GM23248 (cell line): ENCODE results near the gene PTTG1IP2. TPM values are rescaled to one million over a fixed set of nuclear protein-coding genes. Genes with fewer than 3 reads are reported as not detected.

Source experiments
- DNase-seq: peaks from one replicate; pipeline ENCODE4 v3.0.0-alpha.2; 2015
- H2AFZ ChIP-seq: fragments of 200-600 bp; sonication (generic); 2 replicates; pipeline ENCODE4 v1.6.1; 2016; ENCODE audit warnings: antibody characterized with exemption
- H3F3A ChIP-seq: fragments of 200-600 bp; sonication (generic); 2 replicates; pipeline ENCODE4 v1.6.1; 2016; ENCODE audit warnings: mild to moderate bottlenecking, antibody characterized with exemption, mixed run types; ENCODE audit not compliant: insufficient read depth
- H3K27ac ChIP-seq: fragments of 200-600 bp; sonication (generic); 2 replicates; pipeline ENCODE4 v1.5.1; 2016; ENCODE audit warnings: mild to moderate bottlenecking
- H3K27me3 ChIP-seq: fragments of 200-600 bp; sonication (generic); replicated peaks from 2 replicates; pipeline ENCODE4 v1.6.1; 2016; ENCODE audit warnings: mild to moderate bottlenecking; ENCODE audit not compliant: insufficient read depth
- H3K36me3 ChIP-seq: fragments of 200-600 bp; sonication (generic); 2 replicates; pipeline ENCODE4 v1.6.1; 2016; ENCODE audit warnings: low read depth, mild to moderate bottlenecking
- H3K4me1 ChIP-seq: fragments of 200-600 bp; sonication (generic); 2 replicates; pipeline ENCODE4 v1.6.1; 2016; ENCODE audit warnings: mild to moderate bottlenecking; ENCODE audit not compliant: insufficient read depth
- H3K4me2 ChIP-seq: fragments of 200-600 bp; sonication (generic); one replicate; pipeline ENCODE4 v1.6.1; 2016; ENCODE audit warnings: mild to moderate bottlenecking; ENCODE audit not compliant: unreplicated experiment
- H3K4me3 ChIP-seq: fragments of 200-600 bp; sonication (generic); 2 replicates; pipeline ENCODE4 v1.5.1; 2016; ENCODE audit warnings: mild to moderate bottlenecking
- H3K79me2 ChIP-seq: fragments of 200-600 bp; sonication (generic); 2 replicates; pipeline ENCODE4 v1.6.1; 2016; ENCODE audit warnings: mild to moderate bottlenecking; ENCODE audit not compliant: insufficient read depth
- H3K9ac ChIP-seq: fragments of 200-600 bp; sonication (generic); 2 replicates; pipeline ENCODE4 v1.6.1; 2016; ENCODE audit warnings: mild to moderate bottlenecking
- H3K9me2 ChIP-seq: fragments of 200-600 bp; sonication (generic); 2 replicates; pipeline ENCODE4 v1.6.1; 2016; ENCODE audit warnings: mixed run types, mild to moderate bottlenecking, moderate library complexity; ENCODE audit not compliant: insufficient read depth
- H3K9me3 ChIP-seq: fragments of 200-600 bp; sonication (generic); one replicate; pipeline ENCODE4 v1.6.1; 2017; ENCODE audit warnings: low read depth
- H4K20me1 ChIP-seq: fragments of 200-600 bp; sonication (generic); 2 replicates; pipeline ENCODE4 v1.6.0; 2016; ENCODE audit not compliant: insufficient read depth
- EZH2 ChIP-seq: fragments of 200-600 bp; sonication (generic); IDR thresholded peaks from 2 replicates; pipeline ENCODE4 v1.6.1; 2018; ENCODE audit warnings: antibody characterized with exemption, mild to moderate bottlenecking; ENCODE audit not compliant: insufficient read depth, poor library complexity, severe bottlenecking
- EZH2phosphoT487 ChIP-seq: fragments of 200-600 bp; sonication (generic); IDR thresholded peaks from 2 replicates; pipeline ENCODE4 v1.6.1; 2018; ENCODE audit warnings: antibody characterized with exemption, moderate library complexity, mild to moderate bottlenecking, low read depth; ENCODE audit not compliant: insufficient read depth
- WGBS, 2 experiments: methylation state at CpG; one replicate each; pipeline ENCODE4 v1.1.6; 2015 to 2017; ENCODE audit warnings: low lambda C conversion rate in 2 of 2, low coverage in 1 of 2; ENCODE audit errors: missing lambda C conversion rate in 2 of 2; 5-methylcytosine and 5-hydroxymethylcytosine counted together
- in situ Hi-C: fragments of 300-500 bp; cut with MboI; formaldehyde crosslinking; loops from 2 replicates; pipeline ENCODE4 v1.15.0; 2020
- polyA plus RNA-seq: library from polyadenylated mRNA; unstranded; fragments of >200 nt; fragmentation: Nextera tagmentation; extraction: Ambion mirVana; gene quantifications from 2 replicates; pipeline ENCODE4 v1.2.1, GENCODE V29; 2016
- total RNA-seq: library from RNA; depleted of rRNA; stranded (reverse); fragments of >200 nt; shearing (Covaris generic); gene quantifications from 2 replicates; pipeline ENCODE4 v1.2.3, GENCODE V29; 2014

The PTTG1IP2 gene
- total and polyA plus RNA-seq, 2 experiments from 2014 or later: not detected

DNA sequence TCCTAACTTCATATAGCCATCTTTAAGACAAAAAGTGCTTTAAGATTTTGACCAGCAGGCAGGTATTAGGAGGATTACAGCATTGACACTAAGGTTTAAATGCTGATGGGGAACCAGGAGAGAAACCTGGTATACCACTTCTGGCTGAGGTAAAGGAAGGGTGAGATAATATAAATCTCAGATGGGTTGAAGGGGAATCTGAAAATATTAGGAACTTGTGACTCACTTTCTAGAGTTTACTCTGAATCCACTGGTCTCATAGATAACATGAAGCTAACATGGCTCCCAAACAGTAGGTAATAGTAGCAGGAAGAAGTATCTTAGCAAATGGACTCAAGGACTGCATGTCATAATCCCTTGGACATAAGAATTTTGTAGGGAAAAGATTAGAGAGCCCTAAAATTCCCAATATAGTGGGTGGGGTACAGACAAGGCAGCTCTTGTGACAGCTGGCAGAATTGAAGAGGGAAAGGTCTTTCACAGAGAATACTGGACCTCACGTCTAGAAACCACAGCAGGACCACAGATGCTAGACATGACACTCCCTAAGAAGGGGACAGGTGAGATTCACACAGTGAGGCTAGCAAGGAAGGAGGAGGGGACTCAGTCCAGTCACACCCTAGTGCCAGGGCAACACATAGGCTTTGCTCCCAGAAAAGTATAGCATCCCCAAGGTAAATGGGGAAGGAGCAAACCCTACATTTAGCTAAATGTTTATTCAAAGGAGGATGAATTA lies 3.5 kb downstream of the PTTG1IP2 start:
- Histone ChIP-seq H3K9me3 (no peaks in the 10 kb centered on the region), H3K4me1 (peaks cover 21% of the 10 kb centered on the region), H3F3A (peaks cover 18% of the 10 kb centered on the region), H3K27ac (no peak overlapping the region), H3K27me3 (no peaks in the 10 kb centered on the region), H4K20me1 (no peaks in the 10 kb centered on the region), H3K36me3 (no peaks in the 10 kb centered on the region), H2AFZ (no peak overlapping the region), H3K4me2 (no peak overlapping the region), H3K79me2 (no peaks in the 10 kb centered on the region), H3K9me2 (no peaks in the 10 kb centered on the region), H3K4me3 (no peak overlapping the region), H3K9ac (no peak overlapping the region)
- in situ Hi-C loops: loop anchor here (25.0 kb wide), 1 partner anchor 539 kb away; no protein-coding TSS in a partner anchor
- no peak for DNase-seq
- 100% methylated on average over 1 of the region's 1 CpG for WGBS, 2 experiments
- TF ChIP-seq EZH2phosphoT487: no peak
- TF ChIP-seq EZH2: no peak

GRCh38 chr7:90473814-90474213 lies 4.4 kb downstream of the PTTG1IP2 start:
- H4K20me1 ChIP-seq: no peaks in the 10 kb centered on the region
- in situ Hi-C loops: loop anchor here (25.0 kb wide), 1 partner anchor 538 kb away; no protein-coding TSS in a partner anchor
- DNase-seq: peak; percentile 36
- peak overlapping the region; percentile 57 for H3K27ac ChIP-seq
- H3K4me2 ChIP-seq: peak overlapping the region; percentile 70
- 0 out of 2 replicates have a peak overlapping the region, but pooled peaks have one; percentile 34 for H3K4me3 ChIP-seq
- peaks cover 25% of the 10 kb centered on the region for H3K4me1 ChIP-seq
- peaks cover 19% of the 10 kb centered on the region for H3F3A ChIP-seq
- H3K27me3 ChIP-seq: no peaks in the 10 kb centered on the region
- no peak overlapping the region for H3K9ac ChIP-seq
- no peak for TF ChIP-seq EZH2phosphoT487
- no peak for TF ChIP-seq EZH2
- H3K79me2 ChIP-seq: no peaks in the 10 kb centered on the region
- no peaks in the 10 kb centered on the region for H3K36me3 ChIP-seq
- 0 out of 2 replicates have a peak overlapping the region, but pooled peaks have one; percentile 11 for H2AFZ ChIP-seq
- no peaks in the 10 kb centered on the region for H3K9me3 ChIP-seq
- no peaks in the 10 kb centered on the region for H3K9me2 ChIP-seq

DNA sequence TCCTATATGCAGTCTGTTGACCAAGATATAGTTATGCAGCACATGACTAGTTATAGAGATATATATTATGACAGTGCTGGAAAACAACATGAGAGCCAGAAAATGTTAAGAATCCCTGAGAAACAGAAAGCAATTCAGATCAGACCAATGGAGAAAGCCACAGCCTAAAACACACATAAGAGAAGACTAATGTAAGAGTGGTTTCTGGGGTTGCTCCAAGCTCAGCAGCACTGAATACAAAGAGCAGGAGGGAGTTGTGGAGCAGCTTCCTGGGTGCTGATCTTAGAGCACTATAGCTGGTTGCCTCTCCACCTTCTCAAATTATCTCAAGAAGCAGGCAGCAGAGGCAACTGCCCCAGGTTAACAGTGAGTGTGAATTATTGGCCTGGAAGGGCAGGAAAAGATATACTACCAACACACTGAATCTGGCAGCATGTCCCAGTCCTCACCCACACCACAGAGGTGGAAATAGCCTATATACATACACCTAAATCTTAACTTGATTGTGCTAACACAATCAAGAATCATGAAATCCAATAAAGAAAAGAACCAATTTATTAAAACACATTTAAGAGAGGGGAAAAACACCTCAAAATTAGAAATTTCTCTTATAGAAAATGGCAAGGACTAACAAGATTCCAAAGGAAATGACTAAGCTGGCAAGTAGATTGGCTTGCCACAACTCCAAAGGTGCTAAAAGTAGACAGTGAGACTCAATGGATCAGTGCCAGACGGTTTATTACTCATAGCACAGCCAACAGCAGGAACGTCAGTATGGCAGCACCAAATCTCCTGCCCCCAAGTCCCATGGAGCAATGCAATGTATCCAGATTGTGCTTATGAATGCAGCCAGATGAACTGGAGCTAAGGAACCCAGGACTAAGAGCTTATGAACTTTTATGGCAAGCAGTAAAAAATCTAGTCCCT lies 5.1 kb downstream of the PTTG1IP2 start:
- Histone ChIP-seq H3K4me3 (peak overlapping the region; percentile 34), H4K20me1 (no peaks in the 10 kb centered on the region), H3K27me3 (no peaks in the 10 kb centered on the region), H3F3A (peaks cover 26% of the 10 kb centered on the region), H3K79me2 (no peaks in the 10 kb centered on the region), H3K4me2 (peak overlapping the region; percentile 70), H2AFZ (0 out of 2 replicates have a peak overlapping the region, but pooled peaks have one; percentile 11), H3K9ac (no peak overlapping the region; the same call in 1 of the 2 replicates), H3K4me1 (peaks cover 32% of the 10 kb centered on the region), H3K27ac (peak overlapping the region; percentile 57), H3K9me2 (no peaks in the 10 kb centered on the region), H3K36me3 (no peaks in the 10 kb centered on the region), H3K9me3 (no peaks in the 10 kb centered on the region)
- TF ChIP-seq EZH2 (no peak), EZH2phosphoT487 (no peak)
- in situ Hi-C loops: loop anchor here (25.0 kb wide), 1 partner anchor 538 kb away; no protein-coding TSS in a partner anchor
- DNase-seq: peak; percentile 92
- WGBS, 2 experiments: 3 to 9% methylated on average over 2 of the region's 2 CpGs

GRCh38 chr7:90483251-90483650 lies 13.8 kb downstream of the PTTG1IP2 start:
- no peak overlapping the region for H3K27ac ChIP-seq
- peaks cover 17% of the 10 kb centered on the region for H3K4me1 ChIP-seq
- WGBS, 2 experiments: 94 to 97% methylated on average over 1 of the region's 1 CpG
- no peaks in the 10 kb centered on the region for H3K79me2 ChIP-seq
- H3K36me3 ChIP-seq: no peaks in the 10 kb centered on the region
- DNase-seq: peak; percentile 43
- H2AFZ ChIP-seq: no peak overlapping the region
- H4K20me1 ChIP-seq: no peaks in the 10 kb centered on the region
- no peak overlapping the region for H3K9ac ChIP-seq
- H3F3A ChIP-seq: peaks cover 8% of the 10 kb centered on the region; the same call in 1 of the 2 replicates
- H3K9me2 ChIP-seq: no peaks in the 10 kb centered on the region
- no peaks in the 10 kb centered on the region for H3K27me3 ChIP-seq
- H3K4me2 ChIP-seq: no peak overlapping the region
- TF ChIP-seq EZH2 (no peak), EZH2phosphoT487 (no peak)
- in situ Hi-C loops: no loop called here
- H3K4me3 ChIP-seq: no peak overlapping the region
- no peaks in the 10 kb centered on the region for H3K9me3 ChIP-seq
